ENCODE results near the gene HMCN1.
"Not testable (repeated sequence)": the region's sequence is repeated elsewhere in the genome, so short reads cannot be mapped to it uniquely, and the experiment has no call there.

Gene HMCN1

DNA sequence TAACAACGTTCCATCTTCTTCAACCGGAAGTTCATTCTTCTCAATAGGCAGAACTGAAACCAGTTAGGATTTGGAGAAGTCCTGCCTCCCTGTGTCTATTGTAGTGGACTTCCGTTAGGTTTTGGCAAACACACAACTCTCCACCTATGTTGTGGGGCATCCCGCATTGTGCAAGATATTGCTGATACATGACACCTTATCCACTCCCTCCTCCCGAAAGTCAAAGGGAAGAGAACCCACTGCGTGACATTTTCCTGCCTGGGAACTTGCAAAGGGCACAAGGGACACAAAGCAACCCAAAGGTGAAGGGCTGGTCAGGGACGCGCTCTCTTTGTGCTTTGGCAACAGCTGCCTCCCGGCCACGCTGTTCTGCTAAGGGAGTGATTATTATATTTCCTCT lies 476.1 kb downstream of the HMCN1 start:
- ATAC-seq, result no peak

DNA sequence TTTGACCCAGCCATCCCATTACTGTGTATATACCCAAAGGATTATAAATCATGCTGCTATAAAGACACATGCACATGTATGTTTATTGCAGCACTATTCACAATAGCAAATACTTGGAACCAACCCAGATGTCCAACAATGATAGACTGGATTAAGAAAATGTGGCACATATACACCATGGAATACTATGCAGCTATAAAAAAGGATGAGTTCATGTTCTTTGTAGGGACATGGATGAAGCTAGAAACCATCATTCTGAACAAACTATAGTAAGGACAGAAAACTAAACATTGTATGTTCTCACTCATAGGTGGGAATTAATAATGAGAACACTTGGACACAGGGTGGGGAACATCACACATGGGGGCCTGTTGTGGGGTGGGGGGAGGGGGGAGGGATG lies 477.4 kb downstream of the HMCN1 start:
- ATAC-seq, result not testable (repeated sequence)

DNA sequence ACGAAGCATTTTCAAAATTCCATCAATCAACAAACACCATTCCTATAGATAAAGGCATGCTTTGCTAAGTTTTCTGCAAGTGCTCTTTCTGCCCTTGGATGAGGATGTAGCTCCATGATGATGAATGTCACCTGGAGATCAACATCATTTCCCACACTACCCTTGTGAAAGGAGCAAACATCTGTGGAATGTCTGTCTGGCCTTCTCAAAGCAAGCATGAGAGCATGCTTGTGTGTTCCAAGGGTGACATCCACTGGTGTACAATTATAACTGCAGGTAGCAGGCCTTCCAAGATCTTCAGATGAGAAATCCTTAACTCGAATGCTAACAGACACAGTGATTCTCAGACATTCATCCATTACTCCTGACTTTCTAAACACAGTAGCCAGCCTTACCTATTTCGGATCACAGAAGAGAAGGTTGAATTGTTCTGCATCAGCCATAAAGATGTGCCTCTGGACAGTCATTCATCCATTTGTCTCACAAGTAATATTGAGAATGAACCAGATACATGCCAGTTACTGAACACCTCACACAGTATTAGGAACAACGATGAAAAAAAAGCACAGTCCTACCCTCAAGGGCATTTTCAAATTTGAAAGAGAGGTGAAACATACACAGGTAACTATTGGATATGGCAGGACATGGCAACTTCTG lies 478.5 kb downstream of the HMCN1 start:
- no peak for ATAC-seq

DNA sequence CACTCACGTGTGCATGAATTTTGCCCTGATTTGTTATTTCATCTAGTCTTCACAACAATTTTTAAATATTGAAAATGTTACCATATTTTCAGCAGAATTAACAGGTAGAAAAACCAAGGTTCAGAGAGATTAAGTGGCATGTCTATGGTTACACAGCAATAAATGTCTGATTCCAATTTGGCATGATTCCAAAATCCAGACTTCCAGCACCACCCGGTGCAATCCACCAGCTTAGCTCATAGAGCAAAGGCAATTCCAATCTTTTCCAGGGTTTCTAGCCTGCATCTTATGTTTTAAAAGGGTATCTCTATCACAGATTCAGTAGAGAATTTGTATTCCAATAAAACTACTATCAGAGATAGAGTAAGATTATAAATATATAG lies 479.0 kb downstream of the HMCN1 start:
- ATAC-seq, result no peak

DNA sequence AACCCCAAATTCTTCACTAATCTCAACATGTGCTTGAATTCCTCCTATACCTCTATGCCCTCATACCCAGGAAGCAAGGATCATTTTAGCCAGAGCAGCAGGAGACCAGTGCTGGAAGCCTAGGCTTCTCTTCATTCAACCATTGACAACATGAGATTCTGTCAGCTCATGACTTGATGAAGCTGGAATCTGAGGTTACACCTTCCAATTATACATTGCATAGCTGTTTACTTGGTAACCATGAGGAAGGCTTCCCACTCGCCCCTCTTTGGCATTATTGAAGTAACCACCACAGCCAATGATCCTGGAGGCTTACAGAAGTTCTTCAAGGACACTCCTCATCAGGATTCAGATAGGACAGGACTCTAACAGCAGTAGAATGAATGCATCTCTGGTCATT lies 480.6 kb downstream of the HMCN1 start:
- ATAC-seq, result no peak

DNA sequence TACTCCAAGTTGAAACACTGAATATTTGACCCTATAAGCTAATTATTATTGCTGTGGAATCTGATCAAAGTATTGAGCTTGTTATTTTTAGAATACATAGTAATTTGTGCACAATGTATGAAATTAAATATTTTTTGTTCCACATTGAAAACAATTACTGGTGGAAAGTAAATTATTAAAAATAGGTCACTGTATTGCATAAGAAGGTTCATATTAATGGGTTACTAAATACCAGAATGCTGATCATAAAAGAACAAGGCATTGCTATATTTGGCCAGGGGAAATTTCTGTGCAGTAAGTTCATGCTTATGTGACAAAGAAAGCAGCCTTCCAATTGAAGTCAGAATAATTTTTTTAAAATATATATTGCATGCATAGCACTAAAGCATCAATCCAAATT lies 481.4 kb downstream of the HMCN1 start:
- ATAC-seq, result no peak

DNA sequence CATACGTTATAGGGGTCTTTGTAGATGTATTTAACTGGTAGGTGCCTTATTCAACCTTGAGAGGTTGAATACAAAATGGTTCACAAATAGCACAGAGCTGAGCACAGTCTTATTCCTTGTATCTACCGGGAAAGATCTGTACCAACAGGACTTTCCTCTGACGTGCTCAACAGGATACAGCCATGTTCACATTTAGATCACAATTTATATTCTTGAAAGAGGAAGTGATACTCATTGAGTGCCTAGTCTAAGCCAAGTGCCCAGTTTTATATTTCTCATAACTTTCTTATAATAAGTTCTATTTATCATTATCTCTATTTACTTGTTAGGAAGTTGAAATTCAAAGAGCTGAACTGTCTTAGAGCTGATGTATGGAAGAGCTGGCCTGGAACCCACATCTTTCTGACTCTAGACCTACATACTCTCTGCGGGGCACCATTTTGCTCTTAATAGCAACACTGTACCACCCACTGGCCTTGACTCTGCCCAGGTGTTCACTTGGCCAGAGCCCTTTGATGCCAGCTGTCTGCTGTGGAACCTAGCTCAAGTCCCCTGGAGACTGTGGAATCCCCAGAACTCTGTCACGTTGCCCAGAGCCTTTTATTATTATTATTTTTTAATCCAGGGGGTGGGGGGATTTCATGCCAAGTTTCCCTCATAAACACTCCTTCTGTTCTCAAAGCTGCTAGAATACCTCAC lies 484.6 kb downstream of the HMCN1 start:
- ATAC-seq, result no peak

DNA sequence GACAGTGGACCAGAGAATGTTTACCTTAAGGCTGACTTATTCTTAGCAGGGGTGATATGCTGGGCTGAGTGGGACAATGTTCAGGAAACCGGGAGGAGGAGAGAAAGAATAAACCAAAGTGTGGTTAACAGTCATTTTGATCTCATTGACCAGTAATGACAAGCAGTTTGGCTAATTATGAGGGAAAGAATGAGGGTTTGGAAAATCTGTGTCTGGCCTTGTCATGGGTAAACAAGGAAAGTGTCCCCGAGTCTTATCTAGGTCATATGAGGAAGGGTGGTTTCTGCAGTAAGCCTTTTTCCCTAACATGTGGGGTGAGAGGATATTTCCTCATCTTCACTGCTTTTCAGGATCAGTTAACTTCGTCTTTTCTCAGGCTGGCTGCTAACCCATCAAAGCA lies 485.9 kb downstream of the HMCN1 start:
- no peak for ATAC-seq

DNA sequence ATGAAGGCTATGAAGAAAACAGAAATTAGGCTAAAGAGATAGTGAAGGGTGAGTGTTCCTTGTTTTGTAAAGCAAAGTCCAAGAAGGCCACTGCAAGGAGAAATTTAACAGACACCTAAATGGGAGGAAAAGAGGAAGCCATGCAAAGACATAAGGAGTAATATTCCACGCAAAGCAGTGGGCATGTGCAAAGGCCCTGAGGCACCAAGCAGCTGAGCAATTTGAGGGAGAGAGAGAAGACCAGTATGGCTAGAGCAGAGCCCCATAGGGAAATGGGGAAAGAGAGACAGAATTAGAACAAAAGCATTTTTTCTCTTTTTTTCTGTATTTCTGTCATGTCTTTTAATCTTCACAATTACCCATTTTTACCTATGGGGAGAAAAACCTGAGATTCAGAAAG lies 486.7 kb downstream of the HMCN1 start:
- ATAC-seq, result no peak

DNA sequence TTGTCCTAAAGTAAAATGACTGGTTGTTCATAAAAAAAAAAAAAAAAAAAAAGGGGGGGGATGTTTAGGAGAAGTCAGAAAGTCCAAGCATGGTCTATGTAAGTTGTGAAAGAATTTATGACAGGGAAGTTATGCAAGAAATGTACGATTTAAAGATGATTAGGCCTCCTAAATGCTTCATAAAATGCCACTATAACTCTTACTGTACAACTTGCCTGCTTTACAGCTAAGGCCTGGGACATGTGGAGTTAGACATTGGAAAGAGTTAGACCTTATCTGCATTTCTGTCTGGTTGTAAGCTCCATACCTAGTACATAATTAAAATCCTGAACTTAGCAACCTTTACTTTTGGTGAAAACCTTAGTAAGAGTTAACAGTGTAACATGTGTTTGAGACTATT lies 490.9 kb downstream of the HMCN1 start:
- ATAC-seq, result no peak

DNA sequence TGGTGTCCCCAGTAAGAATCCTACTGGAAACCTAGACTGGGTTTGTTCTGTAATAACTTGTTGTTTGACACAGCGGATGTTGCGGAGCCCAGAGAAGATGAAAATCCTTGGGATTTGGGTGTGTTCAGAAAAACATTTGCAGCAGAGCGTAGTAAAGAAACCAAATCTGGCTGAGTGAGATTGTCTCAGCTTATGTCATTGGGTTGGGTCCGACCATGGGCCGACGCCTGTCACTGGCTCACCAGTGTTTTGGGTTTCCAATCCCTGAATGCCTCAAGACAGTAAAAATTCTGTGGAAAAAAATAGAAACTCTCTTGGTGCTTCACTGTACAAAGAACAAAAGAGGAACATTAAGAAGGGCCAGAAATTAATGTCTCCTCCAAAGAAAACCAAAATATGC lies 494.6 kb downstream of the HMCN1 start:
- ATAC-seq, result no peak

DNA sequence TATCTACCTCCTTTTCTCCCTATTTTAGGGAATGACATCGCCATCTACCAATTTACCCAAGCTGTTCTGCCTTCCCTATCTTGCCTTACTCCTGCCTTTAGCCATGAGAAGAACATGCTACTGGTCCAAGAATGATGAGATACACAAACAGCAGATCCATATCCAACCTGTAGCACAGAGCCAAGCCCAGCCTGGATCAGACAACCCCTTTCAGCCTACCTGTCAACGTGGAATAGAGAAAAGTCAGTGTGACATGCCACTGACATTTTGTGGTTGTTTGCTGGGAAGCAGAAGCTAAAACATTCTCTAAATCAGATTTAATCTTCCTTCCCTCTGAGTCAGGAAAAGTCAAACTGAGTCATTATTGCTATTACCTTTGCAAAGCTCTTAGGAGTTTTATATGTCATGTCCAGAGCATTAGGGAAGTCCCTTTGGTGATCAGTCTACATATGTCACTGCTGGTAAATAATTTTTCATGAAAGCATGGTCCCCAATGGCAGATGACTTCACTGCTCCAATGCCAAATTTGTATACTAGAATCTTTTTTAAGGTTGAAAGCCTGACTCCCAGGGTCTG lies 497.8 kb downstream of the HMCN1 start:
- ATAC-seq, result no peak

DNA sequence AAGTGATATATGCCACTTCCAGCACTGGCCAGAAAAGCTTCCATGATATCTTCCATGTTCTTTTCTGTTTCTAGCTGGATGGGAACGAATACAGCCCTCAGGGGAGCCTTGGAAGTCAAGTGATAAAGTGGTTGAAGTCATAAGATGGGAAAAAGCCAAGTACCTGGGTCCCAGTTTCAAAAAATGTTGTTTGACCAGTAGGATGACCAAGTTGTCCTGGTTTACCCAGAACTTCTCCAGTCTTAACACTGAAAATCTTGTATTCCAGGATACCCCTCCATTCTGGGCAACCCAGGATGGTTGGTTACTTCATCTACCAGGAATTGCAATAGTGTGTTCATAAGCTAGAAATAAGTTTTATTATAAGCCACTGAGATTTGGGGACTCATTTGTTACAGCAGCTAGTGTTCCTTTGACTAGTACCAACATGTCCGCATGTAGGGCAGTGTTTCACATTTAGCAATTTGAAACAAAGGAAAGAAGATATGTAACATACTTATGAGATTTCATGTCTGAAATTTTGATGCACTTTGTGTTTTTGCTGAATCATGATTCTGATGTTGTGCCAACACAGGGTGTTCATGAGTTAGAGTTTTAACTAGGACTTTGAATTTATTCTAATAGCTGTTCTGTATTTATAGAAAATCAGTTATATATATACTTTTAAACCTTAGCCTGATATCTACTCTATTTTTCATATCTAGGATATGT lies 500.9 kb downstream of the HMCN1 start:
- ATAC-seq, result no peak

DNA sequence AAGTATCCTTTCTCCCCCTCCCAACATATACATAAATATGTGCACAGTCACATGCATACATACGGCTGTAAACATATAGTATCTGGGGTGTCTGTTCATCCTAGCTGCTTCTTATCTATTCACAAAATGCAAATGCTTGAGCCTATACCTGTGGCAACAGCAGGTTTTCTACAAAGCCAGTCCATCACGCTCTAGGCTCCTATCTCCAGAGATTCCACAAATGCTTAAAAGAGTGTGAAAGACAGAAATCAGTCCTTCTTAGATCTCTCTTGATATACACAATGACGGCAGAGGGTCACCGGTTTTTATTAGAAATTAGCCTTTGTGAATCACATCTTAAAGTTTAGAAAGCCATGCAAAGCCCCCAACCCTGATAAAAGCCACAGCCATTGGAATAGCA lies 501.5 kb downstream of the HMCN1 start:
- no peak for ATAC-seq

DNA sequence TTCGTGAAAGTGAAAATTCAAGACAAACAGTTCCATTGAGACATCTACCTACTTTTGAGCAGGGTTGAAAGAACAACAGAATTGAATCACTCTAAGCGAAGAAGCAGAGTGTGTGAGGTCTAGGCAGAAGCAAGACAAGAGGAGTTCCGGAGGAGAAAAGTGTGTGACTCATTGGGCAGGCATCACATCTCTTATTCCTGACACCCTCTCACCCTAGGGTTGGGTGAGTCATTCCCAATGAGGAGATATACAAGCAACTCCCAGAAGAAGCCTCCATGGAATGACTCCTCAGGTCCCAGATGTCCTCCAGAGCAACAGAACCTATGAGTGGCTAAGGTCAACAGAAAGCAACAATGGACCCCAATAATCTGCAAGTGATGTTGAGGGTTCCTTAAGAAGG lies 502.7 kb downstream of the HMCN1 start:
- no peak for ATAC-seq

DNA sequence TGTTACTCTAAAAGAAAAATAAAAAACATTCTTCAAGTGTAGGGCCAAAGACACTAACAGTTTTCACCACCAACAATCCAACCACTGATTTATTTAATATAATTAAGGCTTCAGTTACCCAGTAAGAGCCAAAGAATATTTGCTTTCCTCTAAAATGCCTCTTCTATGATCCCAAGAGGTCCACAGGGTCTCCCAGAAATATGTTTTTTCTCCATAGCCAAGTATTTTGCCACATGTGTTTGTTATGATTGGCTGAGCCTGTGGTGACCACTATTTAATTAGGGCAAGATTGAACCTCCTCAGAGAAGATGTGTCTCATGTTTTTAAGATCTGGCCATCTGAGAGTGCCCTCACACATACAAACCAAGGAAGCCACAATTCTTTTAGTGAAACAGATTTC lies 505.0 kb downstream of the HMCN1 start:
- ATAC-seq, result no peak

DNA sequence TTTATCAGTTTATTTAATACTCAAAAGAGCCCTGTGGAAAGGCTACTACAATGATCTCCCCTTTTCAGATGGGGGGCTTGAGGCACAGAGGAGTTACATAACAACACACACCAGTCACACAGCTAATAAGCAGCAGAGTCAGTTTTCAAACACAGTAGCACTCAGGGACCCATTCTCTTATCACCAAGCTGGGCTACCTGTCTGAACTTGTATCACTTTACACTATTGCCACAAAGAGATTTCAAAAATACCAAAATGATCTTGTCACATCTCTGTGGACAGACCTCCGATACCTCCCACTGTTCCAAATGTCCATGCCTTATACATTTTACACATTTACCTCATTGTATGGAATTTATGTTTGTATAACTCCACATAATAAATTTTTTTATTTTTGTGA lies 506.2 kb downstream of the HMCN1 start:
- no peak for ATAC-seq
